PC-9 (cell line): ENCODE results near the gene CNTLN.

Source experiments
- EZH2 ChIP-seq: fragments of 200-600 bp; sonication (generic); IDR thresholded peaks from 2 replicates; pipeline ENCODE4 v1.8.0; 2017; ENCODE audit warnings: antibody characterized with exemption, low read depth
- TF ChIP-seq, protein P1 (sequence below): fragments of 200-600 bp; sonication (generic); conservative IDR thresholded peaks from 2 replicates; pipeline ENCODE4 v1.6.1; 2017; ENCODE audit warnings: mixed run types, antibody characterized with exemption, mild to moderate bottlenecking, moderate library complexity

DNA sequence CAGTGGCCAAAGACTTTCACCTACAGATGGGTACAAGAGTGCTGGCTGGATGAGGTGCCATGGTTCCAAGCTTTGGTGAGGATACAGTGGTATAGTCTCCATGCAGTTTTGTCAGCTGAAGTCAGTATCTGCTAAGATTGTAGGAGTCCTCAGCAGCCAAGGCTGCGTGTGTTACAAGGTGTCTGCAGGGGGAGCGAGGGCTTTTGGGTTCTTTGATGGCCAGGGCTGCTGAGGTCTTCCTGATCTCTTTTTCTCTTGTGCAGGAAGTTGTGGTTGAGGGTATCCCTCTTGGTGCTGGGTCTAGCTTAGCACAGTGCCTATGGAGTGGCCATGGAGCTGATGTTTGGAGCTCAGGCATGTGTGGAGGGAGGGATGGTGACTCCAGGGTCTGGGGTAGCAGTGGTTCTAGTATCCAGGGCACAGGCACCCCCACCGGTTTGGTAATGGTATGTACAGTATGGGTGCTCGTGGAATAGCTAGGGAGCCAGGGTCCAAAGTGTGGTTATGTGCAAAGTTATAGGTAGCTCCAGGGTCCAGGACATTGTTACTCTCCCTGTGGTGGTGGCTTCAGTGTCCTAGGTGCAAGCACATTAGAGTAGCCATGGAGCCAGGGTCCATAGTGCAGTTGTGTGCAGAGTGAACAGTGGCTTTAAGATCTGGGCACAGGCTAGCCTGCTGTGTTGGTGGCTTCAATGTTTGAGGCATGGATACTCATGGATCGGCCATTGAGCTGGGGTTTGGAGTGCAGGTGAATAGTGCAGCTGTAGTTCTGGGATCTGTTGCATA is 36.7 kb downstream of the CNTLN start:
- TF ChIP-seq, protein P1, sequence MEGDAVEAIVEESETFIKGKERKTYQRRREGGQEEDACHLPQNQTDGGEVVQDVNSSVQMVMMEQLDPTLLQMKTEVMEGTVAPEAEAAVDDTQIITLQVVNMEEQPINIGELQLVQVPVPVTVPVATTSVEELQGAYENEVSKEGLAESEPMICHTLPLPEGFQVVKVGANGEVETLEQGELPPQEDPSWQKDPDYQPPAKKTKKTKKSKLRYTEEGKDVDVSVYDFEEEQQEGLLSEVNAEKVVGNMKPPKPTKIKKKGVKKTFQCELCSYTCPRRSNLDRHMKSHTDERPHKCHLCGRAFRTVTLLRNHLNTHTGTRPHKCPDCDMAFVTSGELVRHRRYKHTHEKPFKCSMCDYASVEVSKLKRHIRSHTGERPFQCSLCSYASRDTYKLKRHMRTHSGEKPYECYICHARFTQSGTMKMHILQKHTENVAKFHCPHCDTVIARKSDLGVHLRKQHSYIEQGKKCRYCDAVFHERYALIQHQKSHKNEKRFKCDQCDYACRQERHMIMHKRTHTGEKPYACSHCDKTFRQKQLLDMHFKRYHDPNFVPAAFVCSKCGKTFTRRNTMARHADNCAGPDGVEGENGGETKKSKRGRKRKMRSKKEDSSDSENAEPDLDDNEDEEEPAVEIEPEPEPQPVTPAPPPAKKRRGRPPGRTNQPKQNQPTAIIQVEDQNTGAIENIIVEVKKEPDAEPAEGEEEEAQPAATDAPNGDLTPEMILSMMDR, result no peak
- TF ChIP-seq EZH2, result no peak
